COR-L47 (cell line): ENCODE data around the gene CLRN1.

ENCODE experiments used
- DNase-seq: peaks from one replicate; lab custom pipeline; 2025; lab: John Stamatoyannopoulos, UW

CLRN1 gene

DNA sequence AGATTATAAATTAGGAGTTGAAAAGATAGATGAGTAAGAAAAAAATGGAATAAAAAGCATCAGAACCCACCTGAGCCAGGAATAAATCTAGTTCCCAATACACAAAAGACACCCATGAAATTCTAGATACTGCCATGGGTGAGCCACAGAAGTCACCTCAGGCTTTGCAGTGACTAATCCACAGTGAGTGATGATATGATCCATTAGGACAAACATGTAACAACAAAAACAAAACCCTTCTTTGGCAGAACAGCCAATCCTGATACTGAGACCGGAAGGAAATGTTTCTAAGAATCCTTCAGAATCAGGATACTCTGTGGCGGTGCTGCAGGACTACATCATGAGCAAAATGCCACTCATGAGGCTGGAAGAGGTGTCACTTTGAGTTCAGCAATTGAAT is 52.3 kb downstream of the CLRN1 start:
- no peak for DNase-seq

DNA sequence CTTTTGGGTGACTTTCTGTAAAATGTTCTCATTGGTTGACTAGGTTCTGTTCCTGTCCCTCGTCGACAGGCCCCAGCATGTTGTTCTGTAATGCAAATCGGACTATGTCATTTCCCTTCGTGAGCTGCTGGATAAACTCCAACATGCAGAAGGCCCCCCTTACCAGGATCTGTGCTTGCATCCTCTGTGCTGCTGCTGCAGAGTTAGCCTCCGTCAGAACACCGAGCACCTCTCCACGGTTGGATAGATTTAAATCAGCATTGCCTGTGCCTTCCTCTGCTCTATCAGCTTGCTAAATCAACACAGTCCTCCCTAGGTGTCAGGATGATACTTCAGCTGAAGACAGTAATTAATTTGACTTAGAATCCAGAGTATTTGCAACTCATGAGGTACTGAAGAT is 54.6 kb downstream of the CLRN1 start:
- DNase-seq = no peak

DNA sequence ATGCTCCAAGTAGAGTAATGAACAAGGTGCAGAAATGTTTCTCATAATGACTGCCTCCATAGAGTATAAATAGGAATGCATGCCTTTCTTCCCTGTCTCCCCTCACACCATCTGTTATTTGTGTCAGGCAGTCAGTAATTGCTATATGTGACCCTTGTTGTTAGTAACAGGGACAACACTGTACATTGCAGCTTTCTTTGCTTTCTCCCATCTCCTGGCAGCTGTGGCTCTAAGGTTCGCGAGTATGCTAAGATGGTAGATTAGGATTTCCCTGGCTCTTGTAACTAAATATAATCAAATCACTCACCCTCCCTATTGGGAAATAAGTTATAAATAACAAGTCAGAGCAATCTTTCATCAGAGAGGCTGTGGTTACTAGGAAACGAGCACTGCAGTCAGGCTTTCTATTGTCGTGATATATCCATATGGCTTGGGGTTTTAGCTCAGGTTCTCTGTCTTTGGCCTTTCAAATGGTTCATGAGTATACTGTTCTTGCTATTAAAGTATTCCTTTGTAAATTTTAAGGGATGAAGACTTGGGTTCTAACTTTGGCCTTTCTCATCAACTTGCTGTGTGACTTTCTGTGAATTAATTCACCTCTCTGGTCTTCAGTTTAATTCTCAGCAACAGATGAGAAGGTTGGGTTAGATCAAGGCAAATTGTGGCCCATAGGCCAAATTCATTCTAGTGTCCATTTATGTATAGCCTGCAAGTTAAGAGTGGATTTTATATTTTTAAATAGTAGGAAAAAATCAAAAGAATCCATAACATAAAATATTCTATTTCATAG is 59.2 kb downstream of the CLRN1 start:
- no peak for DNase-seq

DNA sequence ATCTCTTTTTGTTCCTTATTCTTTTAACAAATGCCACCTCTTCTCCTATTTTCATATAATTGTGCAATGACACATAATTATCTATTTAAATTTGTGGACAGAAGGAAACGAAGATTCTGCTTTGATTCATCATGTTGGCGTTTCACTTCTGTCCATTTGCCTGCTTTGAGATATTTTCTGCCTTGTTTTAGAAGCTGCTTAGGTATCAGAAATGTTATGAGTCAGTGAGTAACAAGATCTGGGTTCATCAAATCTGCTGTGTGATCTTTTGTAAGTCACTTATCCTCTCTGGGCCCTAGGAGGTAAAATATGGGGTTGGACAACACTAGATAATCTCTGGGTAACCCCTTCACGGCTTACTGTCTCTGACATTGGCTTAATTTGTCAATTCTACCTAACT is 60.0 kb downstream of the CLRN1 start:
- no peak for DNase-seq

DNA sequence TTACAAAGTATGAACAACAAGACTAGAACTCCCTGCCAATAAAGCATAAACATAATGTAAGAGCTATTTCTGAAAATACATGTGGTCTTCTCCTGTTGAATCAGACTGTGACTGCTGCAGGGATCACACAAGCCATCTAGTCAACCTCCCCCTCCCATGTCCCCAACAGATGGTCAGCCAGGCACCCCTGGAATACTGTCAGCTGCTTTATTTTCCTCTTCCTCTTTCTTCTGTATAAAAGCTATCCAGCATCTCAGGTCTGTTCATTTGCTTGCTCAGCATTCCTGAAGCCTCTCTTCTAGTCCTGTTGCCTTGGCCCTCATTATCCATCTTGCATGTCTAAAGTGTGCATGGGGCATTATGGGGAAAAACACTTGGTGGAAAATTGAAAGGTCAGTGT is 60.8 kb downstream of the CLRN1 start:
- DNase-seq = no peak

DNA sequence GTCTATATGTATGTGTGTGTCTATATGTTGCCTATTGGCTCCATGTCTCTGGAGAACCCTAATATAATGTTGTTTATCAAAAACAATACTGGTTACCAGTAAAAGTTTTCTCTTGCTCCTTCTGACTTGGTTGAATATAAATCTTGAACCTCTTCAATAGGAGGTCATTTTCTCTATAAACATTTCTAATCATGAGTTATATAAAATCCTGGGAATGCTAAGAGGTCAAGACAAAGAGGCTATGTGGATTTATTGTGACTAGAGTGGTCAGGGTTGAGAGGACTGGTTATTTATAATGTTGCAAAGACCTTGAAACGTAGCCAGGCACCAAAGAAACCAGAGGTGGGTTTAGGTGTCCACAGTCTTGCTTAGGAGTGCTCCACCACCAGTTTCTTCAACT is 66.1 kb downstream of the CLRN1 start:
- DNase-seq = no peak

DNA sequence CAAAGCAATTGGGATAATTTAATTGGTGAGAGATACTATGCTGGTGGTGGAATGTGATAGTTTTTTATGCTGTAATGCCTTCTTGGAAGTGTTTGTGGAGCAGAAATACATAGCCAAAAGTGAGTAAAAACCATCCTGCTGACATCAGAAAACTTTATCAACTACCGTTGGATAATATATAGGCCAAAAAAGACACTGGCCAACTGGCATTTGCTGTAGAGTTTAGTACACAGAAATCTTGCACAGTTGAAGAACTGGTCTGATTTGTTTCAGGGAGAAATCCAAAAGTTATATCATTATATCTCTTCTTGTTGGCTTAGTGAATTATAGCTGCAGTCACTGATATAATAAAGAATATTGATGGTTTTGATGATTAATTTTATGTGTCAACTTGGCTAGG is 66.8 kb downstream of the CLRN1 start:
- no peak for DNase-seq

DNA sequence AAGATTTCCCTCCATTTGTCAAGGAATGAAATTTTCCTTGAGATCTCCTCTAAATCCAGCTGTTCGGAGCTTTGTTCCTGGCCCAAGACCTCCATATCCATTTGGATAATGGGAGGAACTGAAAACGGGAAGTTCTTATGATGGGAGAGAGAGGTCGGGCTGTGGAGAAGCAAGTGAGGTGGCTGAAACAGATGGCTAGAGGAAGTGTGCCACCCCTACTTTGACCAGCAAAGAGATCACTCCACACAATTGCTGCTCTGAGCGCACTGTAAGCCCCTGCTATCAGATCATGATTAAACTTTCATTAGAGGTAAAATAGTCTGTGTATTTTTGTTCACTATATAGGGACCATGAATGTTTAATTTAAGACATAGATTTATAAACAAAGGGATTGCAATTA is 67.2 kb downstream of the CLRN1 start, which contains the start of gene MINDY4B:
MINDY4B (minus strand) TSS at position 101 of the 400 bp plus-strand sequence; CDS start at position 101, 0 bp downstream.
- DNase-seq = no peak

DNA sequence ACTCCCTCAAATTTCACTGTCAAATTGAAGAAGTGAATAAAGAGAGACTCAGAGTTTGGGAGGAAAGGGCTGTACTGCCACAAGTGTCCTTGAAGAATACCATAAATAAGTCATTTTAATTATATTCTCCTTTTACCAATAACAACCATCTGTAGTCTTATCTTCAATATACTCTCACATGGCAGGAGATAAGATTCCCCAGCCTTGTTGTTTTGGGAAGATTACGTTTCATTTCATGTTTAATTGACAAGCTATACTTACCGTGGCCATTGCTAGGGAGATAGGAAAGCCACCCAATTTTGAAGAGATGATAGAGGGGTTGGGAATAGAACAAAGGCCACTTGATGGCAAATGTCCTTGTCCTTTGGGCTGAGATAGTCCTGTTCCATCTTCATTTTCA is 69.5 kb downstream of the CLRN1 start:
- DNase-seq = no peak

DNA sequence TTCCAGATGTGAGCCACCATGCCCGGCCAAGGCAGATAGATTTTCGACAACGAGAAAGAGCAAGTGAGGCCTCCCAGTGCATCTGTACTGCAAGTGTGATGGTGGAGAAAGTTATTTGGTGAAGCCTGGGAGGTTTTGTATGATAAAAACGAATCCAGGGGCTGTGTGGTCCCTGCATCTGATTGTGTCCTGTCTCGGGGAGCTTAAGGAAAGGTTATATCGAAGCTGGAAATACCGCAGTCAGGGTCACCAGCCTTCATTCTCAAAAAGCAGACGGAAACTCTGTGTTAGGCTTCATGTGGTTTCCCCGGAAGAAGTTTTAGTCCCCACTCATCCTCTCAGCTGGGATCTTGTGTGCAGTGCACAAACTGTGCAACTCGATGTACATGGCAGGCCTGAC is 70.7 kb downstream of the CLRN1 start:
- DNase-seq = no peak

DNA sequence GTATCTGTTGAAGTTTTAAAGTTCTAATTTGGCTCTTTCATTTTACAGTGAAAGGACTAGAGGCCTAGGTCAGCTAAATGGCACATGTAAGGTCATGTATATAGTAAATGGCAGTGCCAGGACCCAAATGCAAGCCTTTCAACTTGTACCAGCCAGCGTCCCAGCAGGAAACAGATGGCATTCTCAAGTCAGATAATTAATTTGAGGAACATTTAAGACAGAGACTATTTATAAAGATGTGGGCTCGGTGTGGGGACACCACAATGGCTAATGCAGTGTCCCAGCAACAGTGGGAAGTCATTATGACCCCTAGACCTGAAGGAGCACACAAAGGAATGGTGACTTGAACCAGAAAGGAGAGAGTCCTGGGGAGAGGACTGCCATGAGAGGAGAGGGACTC is 73.4 kb downstream of the CLRN1 start:
- DNase-seq = no peak

DNA sequence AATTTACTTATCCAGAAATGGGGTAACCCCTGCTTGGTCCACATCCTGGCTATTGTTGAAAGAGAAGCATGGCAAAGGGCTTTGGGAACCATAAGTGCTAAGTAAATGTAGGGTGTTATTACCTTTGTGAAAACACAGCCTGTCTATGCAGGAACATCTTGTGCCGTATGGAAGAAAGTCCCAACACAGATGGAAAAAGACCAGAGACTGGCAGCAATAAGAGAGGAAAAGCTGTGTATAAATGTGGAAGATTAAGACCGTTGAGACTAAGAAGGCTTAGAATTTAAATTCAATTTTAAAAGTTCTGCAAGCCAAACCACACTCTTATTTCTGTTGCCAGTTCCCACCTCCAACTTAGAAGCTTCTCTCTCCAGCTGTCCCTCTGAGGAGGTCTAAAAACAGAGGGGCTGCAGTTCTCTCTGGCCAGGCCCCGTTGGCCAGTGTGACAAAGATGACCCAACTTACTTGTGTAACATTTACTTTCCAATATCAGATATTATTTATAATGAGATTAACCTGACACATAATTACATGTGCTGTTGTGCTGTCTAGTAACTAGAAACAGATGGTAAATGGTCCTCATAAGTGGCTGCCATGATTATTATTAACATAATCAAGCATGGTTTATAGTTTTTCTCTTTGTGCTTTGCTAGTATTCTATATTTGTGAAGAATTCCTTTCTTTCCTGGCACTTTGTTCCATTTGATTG is 74.3 kb downstream of the CLRN1 start:
- no peak for DNase-seq

DNA sequence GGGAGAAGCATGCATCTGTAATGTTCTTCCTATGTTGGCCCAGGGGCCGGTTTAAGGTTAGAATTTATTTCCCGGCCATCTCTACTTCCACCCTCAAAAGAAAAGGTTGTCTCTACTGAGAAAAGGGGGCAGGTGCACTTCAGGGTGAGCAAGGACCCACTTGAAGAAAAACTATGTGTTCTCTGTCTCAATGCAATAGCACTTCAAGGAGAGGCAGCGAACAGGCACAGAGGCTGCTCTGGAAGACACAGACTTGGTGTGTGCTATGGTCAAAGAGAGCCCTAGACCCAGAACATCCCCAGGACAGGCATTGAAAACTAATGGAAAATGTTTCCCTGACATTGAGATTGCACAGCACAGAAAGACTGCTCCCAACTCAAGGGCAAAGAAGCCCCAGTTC is 74.9 kb downstream of the CLRN1 start:
- DNase-seq = no peak

DNA sequence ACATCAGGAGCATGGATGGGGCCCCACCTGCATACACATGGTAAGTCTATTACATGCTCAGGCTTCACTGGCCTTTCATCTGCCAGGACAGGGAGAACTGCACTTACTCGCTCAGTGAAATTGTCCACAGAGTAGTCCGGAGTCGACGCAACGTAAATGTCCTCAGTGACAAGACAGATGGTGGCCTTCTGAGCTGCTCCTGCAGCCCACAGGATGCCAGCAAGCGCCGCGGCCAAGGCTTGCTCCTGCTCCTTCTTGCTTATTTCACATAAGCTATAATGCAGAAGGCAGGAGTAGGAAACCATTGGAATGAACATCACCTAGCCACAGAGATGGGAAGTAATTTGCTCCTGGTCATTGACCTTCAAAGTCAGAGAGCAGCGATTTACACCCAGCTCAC is 81.7 kb downstream of the CLRN1 start:
- no peak for DNase-seq

DNA sequence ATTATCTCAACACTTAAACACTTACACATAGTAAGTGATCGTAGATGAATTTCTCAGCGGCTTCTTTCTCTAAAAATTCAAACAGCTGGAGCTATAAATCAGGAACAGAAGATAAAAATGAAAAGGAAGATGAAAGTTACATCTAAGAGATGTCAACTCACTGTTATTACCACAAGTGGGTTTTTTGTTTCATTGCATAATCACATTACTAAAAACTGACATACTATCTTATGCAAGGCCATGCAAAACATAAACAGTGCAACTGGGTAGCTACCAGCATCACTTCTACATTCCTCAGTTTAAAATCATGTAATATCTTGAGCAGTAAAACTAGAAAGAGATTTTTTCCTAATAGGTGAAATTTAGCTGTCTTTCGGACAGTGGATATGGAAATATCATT is 82.2 kb downstream of the CLRN1 start:
- no peak for DNase-seq

DNA sequence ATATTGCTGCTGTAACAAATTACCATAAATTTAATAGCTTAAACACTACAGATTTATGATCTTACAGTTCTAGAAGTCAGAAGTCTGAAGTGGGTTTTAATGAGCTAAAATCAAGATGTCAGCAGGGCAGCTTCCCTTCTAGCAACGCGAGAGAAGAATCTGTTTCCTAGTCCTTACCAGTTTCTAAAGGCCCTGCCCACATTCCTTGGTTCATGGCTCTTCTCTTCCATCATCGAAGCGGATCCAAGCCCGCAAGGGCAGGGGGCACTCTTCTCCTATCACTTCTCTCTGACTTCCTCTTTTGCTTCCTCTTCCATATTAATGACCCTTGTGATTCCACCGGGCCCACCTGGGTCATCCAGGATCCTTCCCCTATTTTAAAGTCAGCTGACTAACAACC is 83.4 kb downstream of the CLRN1 start:
- DNase-seq = no peak

DNA sequence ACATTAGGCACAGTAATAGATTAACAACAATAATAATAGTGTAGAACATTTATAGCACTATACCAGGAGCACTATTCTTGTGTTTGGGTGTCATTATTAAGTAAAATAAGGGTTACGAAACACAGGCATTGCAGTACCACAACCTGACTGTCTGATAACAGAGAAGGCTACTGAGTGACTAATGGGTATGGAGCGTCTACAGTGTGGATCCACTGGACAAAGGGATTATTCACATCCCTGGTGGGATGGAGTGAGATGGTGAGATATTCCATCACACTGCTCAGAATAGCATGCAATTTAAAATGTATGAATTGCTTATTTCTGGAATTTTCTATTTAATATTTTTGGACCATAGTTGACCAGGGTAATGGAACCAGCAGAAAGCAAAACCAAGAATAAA is 85.5 kb downstream of the CLRN1 start:
- DNase-seq = no peak

DNA sequence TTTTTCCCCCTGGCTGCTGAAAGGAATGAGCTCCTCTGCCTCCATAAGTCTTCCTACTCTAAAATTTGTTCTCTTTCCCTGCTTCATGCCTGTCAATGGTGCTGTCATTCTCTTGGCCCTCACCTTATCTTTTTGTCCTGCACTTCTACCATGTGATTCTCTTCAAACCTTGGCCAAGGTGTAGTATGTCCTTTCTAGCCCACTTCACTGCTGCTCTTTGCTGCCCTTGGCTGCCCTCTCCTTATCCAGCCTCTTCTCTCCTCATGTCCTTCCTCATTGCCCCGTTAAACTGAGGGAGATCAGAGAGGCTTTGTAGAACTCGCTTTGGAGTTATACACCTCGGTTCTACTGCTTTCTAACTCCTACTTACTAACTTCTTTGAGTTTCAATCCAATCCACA is 87.0 kb downstream of the CLRN1 start:
- DNase-seq = no peak

DNA sequence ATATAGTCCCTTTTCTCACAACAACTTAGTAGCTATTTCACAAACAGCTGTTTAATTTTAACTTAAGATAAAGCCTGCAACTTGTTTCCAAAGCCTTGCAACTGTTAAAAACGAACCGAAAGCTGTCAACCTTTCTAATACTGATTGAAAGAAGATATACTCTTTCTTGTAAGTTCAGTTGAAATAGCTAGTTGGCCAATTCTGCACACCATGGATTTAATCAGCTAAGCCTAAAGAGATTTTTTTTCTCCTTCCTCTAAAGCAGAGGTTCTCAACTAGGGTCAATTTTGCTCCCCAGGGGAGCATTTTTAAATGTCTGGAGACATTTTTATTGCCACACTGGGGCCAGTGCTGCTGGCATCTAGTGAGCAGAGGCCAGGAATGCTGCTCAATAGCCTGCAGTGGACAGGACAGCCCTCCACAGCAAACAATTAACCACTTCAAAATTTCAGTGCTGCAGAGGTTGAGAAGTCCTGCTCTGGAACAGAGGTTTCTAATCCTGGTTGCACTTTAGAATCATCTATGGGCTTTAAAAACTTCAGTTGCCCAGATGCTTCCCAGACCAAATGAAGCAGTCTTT is 93.4 kb downstream of the CLRN1 start:
- no peak for DNase-seq

DNA sequence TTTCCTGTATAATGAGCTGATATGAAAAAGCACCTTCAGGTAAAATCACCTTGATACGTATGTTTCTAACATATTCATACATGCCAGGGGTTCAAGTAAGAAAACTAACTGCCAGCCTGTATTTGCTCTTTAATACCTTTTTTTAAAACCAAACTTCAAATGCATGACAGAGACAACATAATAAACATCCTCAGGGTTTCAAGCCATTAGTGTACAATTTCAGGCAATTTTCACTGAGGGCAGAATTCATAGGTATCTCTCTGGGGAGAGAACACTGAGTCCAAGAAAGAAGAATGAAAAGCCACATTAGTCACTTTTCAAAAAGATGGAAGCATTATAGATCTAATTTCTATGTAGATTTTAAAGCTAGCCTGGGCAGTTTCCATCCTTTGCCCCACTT is 94.2 kb downstream of the CLRN1 start:
- DNase-seq = no peak

DNA sequence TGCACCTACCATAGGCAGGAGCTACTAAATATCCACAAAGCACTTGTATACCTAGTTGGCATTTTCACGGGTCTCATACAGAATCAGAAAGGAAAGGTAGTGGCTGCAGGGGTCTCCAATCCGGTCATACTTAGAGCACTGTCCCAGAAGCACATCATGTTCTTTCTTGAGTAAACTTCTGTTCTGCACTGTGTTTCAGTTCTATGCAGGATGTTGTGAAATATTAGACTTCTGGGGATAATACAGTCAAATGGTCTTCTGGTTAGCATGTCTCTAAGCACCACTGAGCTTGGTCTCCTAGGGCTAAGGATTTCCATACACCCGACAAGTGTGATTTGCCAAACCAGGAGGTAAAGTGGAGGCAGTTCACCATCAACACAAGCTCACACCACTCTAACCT is 95.2 kb downstream of the CLRN1 start:
- no peak for DNase-seq

DNA sequence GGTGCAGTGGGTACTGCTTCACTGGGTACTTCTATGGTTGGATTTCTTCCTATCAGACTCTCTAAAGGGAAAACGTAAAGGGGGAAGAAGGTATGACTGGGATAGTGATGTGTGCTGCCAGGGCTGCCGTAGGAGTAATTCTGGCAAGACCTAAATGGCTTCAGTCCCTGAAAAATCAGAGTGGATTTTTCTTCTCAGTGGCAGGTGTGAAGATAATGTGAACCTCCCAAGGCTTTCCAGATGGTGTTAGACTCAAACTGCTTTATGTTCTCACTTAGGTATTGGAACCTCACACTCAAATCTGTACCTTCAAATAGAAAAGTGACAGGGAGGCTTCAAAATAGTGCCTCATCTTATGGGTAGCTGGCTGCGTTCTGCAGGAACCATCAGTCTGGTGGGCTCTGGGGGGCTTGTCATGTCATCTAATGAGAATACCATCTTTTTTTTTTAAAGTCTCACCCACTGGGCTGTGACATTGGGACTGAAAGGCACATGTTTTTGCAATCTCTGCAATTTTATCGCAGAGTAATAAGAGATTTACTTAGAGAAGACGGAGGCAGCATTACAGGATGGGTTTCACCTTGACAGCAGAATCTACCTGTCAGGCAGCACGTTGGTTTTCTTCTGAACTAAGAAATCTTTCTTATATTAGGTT is 95.8 kb downstream of the CLRN1 start:
- DNase-seq = no peak
